Measurements from ENCODE around the gene RHBDD2. TPM values are rescaled to one million over a fixed set of nuclear protein-coding genes. Genes with fewer than 3 reads are reported as not detected.
A peak's percentile ranks its signal among the peaks of the same experiment; 100 is the strongest.
"Not testable (repeated sequence)": the region's sequence is repeated elsewhere in the genome, so short reads cannot be mapped to it uniquely, and the experiment has no call there.

Gene RHBDD2
- total RNA-seq, 1 donor from 2014 or later = 33.8 TPM

DNA sequence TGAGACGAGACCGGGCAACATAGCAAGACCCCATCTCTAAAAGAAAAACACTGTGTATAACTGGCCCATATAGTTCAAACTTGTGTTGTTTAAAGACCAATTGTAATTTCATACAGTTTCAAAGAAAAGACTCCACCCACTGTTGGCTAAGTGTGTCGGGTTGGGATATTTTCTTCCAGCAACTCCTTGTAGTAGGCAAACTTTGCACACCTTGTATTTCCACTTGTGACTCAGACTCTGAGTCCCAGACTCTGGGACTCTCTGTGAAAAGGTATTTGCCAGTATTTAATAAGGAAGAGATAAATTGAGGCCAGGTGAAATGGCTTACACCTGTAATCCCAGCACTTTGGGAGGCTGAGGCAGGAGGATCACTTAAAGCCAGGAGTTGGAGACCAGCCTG lies 29.3 kb upstream of the RHBDD2 start:
- H3K9me3 Mint-ChIP-seq (ENCODE audit: low read depth) = no peaks in the 10 kb centered on the region
- no peak for TF ChIP-seq CTCF (IDR thresholded peaks at IDR 0.05)
- no peak overlapping the region for H3K27ac Mint-ChIP-seq (ENCODE audit: unreplicated experiment)
- no peaks in the 10 kb centered on the region for H3K36me3 Mint-ChIP-seq (ENCODE audit: low read depth)
- H3K27me3 Mint-ChIP-seq (ENCODE audit: low read depth) = peaks cover 6% of the 10 kb centered on the region
- H3K4me3 Mint-ChIP-seq (ENCODE audit: unreplicated experiment) = no peak overlapping the region
- DNase-seq (ENCODE audit: low spot score) = no peak
- no peaks in the 10 kb centered on the region for H3K4me1 Mint-ChIP-seq (ENCODE audit: low read depth)

DNA sequence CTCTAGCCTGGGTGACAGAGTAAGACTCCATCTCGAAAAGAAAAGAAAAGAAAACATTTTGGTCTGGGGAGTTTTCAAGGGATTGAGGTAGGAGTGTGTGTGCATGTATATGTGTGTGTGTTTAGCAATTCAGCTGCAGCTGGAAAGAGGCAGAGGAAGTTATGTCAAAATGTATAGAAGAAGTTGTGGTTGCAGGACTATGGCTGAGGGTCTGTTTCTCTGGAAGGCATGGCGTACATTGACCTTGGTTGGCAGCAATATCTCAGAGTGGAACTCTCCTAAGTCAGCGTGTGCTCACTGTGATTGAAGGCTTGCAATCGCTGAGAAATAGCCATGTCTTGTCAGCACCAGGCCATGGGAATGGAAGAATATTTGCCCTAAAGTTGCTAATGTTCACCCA lies 28.6 kb upstream of the RHBDD2 start:
- Mint-ChIP-seq H3K27me3 (ENCODE audit: low read depth) (peaks cover 6% of the 10 kb centered on the region), H3K27ac (ENCODE audit: unreplicated experiment) (no peak overlapping the region), H3K9me3 (ENCODE audit: low read depth) (no peaks in the 10 kb centered on the region), H3K36me3 (ENCODE audit: low read depth) (no peaks in the 10 kb centered on the region), H3K4me1 (ENCODE audit: low read depth) (no peaks in the 10 kb centered on the region), H3K4me3 (ENCODE audit: unreplicated experiment) (no peak overlapping the region)
- no peak for DNase-seq (ENCODE audit: low spot score)
- no peak for TF ChIP-seq CTCF (IDR thresholded peaks at IDR 0.05)

GRCh38 chr7:75854233-75854632 lies 24.6 kb upstream of the RHBDD2 start:
- Mint-ChIP-seq H3K27ac (ENCODE audit: unreplicated experiment) (no peak overlapping the region), H3K36me3 (ENCODE audit: low read depth) (no peaks in the 10 kb centered on the region), H3K4me3 (ENCODE audit: unreplicated experiment) (no peak overlapping the region), H3K9me3 (ENCODE audit: low read depth) (no peaks in the 10 kb centered on the region), H3K27me3 (ENCODE audit: low read depth) (peaks cover 4% of the 10 kb centered on the region), H3K4me1 (ENCODE audit: low read depth) (no peaks in the 10 kb centered on the region)
- DNase-seq (ENCODE audit: low spot score) = no peak
- TF ChIP-seq CTCF (IDR thresholded peaks at IDR 0.05) = no peak

GRCh38 chr7:75854813-75855345 lies 24.0 kb upstream of the RHBDD2 start:
- not testable (repeated sequence) for H3K4me1 Mint-ChIP-seq (ENCODE audit: low read depth); H3K36me3 Mint-ChIP-seq (ENCODE audit: low read depth); H3K27me3 Mint-ChIP-seq (ENCODE audit: low read depth); DNase-seq (ENCODE audit: low spot score); H3K9me3 Mint-ChIP-seq (ENCODE audit: low read depth); H3K27ac Mint-ChIP-seq (ENCODE audit: unreplicated experiment); H3K4me3 Mint-ChIP-seq (ENCODE audit: unreplicated experiment)

DNA sequence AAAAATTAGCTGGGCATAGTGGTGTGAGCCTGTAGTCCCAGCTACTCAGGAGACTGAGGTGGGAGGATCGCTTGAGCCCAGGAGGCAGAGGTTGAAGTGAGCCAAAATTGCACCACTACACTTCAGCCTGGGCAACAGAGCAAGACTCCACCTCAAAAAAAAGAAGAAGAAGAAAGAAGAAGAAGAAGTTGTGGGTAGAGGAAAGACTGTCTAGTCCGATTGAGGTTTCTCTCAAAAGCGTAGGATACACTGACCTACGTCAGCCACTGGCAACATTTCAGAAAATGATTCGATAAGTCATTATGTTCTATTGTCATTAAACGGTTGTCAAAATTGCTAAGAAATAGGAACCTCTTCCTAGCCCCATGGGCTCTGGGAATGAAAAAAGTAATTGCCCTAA lies 22.3 kb upstream of the RHBDD2 start:
- peak overlapping the region; percentile 59 for H3K27ac Mint-ChIP-seq (ENCODE audit: unreplicated experiment)
- no peak for DNase-seq (ENCODE audit: low spot score)
- TF ChIP-seq CTCF (IDR thresholded peaks at IDR 0.05) = no peak
- H3K36me3 Mint-ChIP-seq (ENCODE audit: low read depth) = no peaks in the 10 kb centered on the region
- H3K4me1 Mint-ChIP-seq (ENCODE audit: low read depth) = no peaks in the 10 kb centered on the region
- peaks cover 4% of the 10 kb centered on the region for H3K27me3 Mint-ChIP-seq (ENCODE audit: low read depth)
- no peak overlapping the region for H3K4me3 Mint-ChIP-seq (ENCODE audit: unreplicated experiment)
- no peaks in the 10 kb centered on the region for H3K9me3 Mint-ChIP-seq (ENCODE audit: low read depth)

DNA sequence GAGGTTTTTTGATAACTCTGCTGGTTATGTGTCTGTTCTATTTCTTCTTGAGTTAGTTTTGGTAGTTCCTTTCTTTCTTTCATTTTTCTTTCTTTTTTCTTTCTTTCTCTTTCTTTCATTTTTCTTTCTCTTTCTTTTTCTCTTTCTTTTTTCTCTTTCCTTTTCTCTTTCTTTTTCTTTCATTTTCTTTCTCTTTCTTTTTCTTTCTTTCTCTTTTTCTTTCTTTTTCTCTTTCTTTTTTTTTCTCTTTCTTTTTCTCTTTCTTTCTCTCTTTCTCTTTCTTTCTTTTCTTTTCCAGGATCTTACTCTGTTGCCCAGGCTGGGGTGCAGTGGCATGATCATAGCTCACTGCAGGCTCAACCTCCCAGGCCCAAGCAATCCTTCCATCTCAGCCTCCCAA lies 20.4 kb upstream of the RHBDD2 start:
- Mint-ChIP-seq H3K4me3 (ENCODE audit: unreplicated experiment) (no peak overlapping the region), H3K27ac (ENCODE audit: unreplicated experiment) (no peak overlapping the region), H3K27me3 (ENCODE audit: low read depth) (peaks cover 4% of the 10 kb centered on the region), H3K4me1 (ENCODE audit: low read depth) (no peaks in the 10 kb centered on the region), H3K9me3 (ENCODE audit: low read depth) (no peaks in the 10 kb centered on the region), H3K36me3 (ENCODE audit: low read depth) (no peaks in the 10 kb centered on the region)
- no peak for DNase-seq (ENCODE audit: low spot score)
- TF ChIP-seq CTCF (IDR thresholded peaks at IDR 0.05) = no peak
